Karpas-422 (cell line): Measurements from ENCODE around the gene PCNX1. TPM values are rescaled to one million over a fixed set of nuclear protein-coding genes. Genes with fewer than 3 reads are reported as not detected.
"Not testable (repeated sequence)": the region's sequence is repeated elsewhere in the genome, so short reads cannot be mapped to it uniquely, and the experiment has no call there.

Experiments
- DNase-seq: peaks from one replicate; pipeline ENCODE4 v3.0.0-alpha.2; 2015
- H2AFZ ChIP-seq: fragments of 200-600 bp; sonication (generic); 2 replicates; pipeline ENCODE4 v1.6.1; 2014; ENCODE audit warnings: antibody characterized with exemption, low read length, mixed read lengths
- H3K27ac ChIP-seq: fragments of 200-600 bp; sonication (generic); 2 replicates; pipeline ENCODE4 v1.5.1; 2014; ENCODE audit warnings: mild to moderate bottlenecking, low read length, moderate library complexity
- H3K27me3 ChIP-seq: fragments of 200-600 bp; sonication (generic); 2 replicates; pipeline ENCODE4 v1.6.1; 2014; ENCODE audit warnings: low read length, mixed read lengths
- H3K36me3 ChIP-seq: fragments of 200-600 bp; sonication (generic); 2 replicates; pipeline ENCODE4 v1.6.1; 2014; ENCODE audit warnings: low read length, mixed read lengths; ENCODE audit not compliant: insufficient read depth
- H3K4me1 ChIP-seq: fragments of 200-600 bp; sonication (generic); 2 replicates; pipeline ENCODE4 v1.6.1; 2014; ENCODE audit warnings: mild to moderate bottlenecking, low read length, mixed read lengths
- H3K4me2 ChIP-seq: fragments of 200-600 bp; sonication (generic); 2 replicates; pipeline ENCODE4 v1.6.1; 2014; ENCODE audit warnings: low read length, low read depth, mild to moderate bottlenecking; ENCODE audit not compliant: poor library complexity, severe bottlenecking
- H3K4me3 ChIP-seq: fragments of 200-600 bp; sonication (generic); 2 replicates; pipeline ENCODE4 v1.5.1; 2014; ENCODE audit warnings: mild to moderate bottlenecking, antibody characterized with exemption, low read length, mixed read lengths
- H3K79me2 ChIP-seq: fragments of 200-600 bp; sonication (generic); 2 replicates; pipeline ENCODE4 v1.6.1; 2014; ENCODE audit warnings: mild to moderate bottlenecking, low read length, mixed read lengths
- H3K9ac ChIP-seq: fragments of 200-600 bp; sonication (generic); 2 replicates; pipeline ENCODE4 v1.6.0; 2014; ENCODE audit warnings: low read length
- H3K9me2 ChIP-seq: fragments of 200-600 bp; sonication (generic), shearing (Covaris generic); replicated peaks from 2 replicates; pipeline ENCODE4 v1.6.0; 2014; ENCODE audit warnings: mild to moderate bottlenecking, low read length, moderate library complexity; ENCODE audit not compliant: insufficient read depth
- H3K9me3 ChIP-seq: fragments of 300-700, 200-600 bp; sonication (generic); 2 replicates; pipeline ENCODE4 v1.6.1; 2014; ENCODE audit warnings: low read length, mixed read lengths
- H4K20me1 ChIP-seq: fragments of 200-600 bp; sonication (generic); 2 replicates; pipeline ENCODE4 v1.6.1; 2014; ENCODE audit warnings: mild to moderate bottlenecking, antibody characterized with exemption, low read length, low read depth; ENCODE audit not compliant: insufficient read depth
- total RNA-seq: library from RNA; depleted of rRNA; stranded (reverse); fragments of >200 nt; shearing (Covaris generic); gene quantifications from 2 replicates; pipeline ENCODE4 v1.2.3, GENCODE V29; 2014; ENCODE audit warnings: low replicate concordance

PCNX1 gene
- total RNA-seq, 1 experiment from 2014 or later, result 58.7 TPM

GRCh38 chr14:71056168-71056567 lies 148.9 kb downstream of the PCNX1 start:
- Histone ChIP-seq H3K27ac (no peak overlapping the region), H3K79me2 (no peaks in the 10 kb centered on the region), H3K9ac (no peak overlapping the region), H3K4me3 (no peak overlapping the region), H3K4me2 (no peak overlapping the region), H2AFZ (no peak overlapping the region), H3K27me3 (no peaks in the 10 kb centered on the region), H4K20me1 (no peaks in the 10 kb centered on the region), H3K36me3 (peaks cover 17% of the 10 kb centered on the region; the same call in 1 of the 2 replicates), H3K9me3 (no peaks in the 10 kb centered on the region), H3K9me2 (no peaks in the 10 kb centered on the region), H3K4me1 (no peaks in the 10 kb centered on the region)
- DNase-seq, result no peak

GRCh38 chr14:71060274-71060673 lies 153.0 kb downstream of the PCNX1 start:
- no peak for DNase-seq
- Histone ChIP-seq H4K20me1 (no peaks in the 10 kb centered on the region), H3K79me2 (no peaks in the 10 kb centered on the region), H3K9me2 (no peaks in the 10 kb centered on the region), H3K9ac (no peak overlapping the region), H3K36me3 (peaks cover 23% of the 10 kb centered on the region; the same call in 1 of the 2 replicates), H3K4me3 (no peak overlapping the region), H3K27ac (no peak overlapping the region), H3K9me3 (no peaks in the 10 kb centered on the region; the same call in 1 of the 2 replicates), H3K4me1 (no peaks in the 10 kb centered on the region), H3K4me2 (no peak overlapping the region), H2AFZ (no peak overlapping the region), H3K27me3 (no peaks in the 10 kb centered on the region)

- no peak overlapping the region for H2AFZ ChIP-seq
- H3K9ac ChIP-seq, result no peak overlapping the region
- no peak overlapping the region for H3K4me2 ChIP-seq
- H4K20me1 ChIP-seq, result no peaks in the 10 kb centered on the region
- no peak for DNase-seq
- H3K79me2 ChIP-seq, result no peaks in the 10 kb centered on the region
- H3K9me2 ChIP-seq, result no peaks in the 10 kb centered on the region
- no peaks in the 10 kb centered on the region; the same call in 1 of the 2 replicates for H3K9me3 ChIP-seq
- no peak overlapping the region for H3K4me3 ChIP-seq
- H3K4me1 ChIP-seq, result no peaks in the 10 kb centered on the region
- no peaks in the 10 kb centered on the region for H3K27me3 ChIP-seq
- no peak overlapping the region for H3K27ac ChIP-seq
- H3K36me3 ChIP-seq, result peaks cover 23% of the 10 kb centered on the region; the same call in 1 of the 2 replicates
Observed at GRCh38 chr14:71060825-71061455, 153.7 kb downstream of the PCNX1 start.

- Histone ChIP-seq H2AFZ (no peak overlapping the region), H3K79me2 (no peaks in the 10 kb centered on the region), H3K27ac (no peak overlapping the region), H3K9me3 (no peaks in the 10 kb centered on the region; the same call in 1 of the 2 replicates), H3K4me2 (no peak overlapping the region), H3K4me3 (no peak overlapping the region), H3K9ac (no peak overlapping the region), H3K9me2 (no peaks in the 10 kb centered on the region), H3K27me3 (no peaks in the 10 kb centered on the region), H3K4me1 (no peaks in the 10 kb centered on the region), H3K36me3 (peaks cover 23% of the 10 kb centered on the region; the same call in 1 of the 2 replicates), H4K20me1 (no peaks in the 10 kb centered on the region)
- no peak for DNase-seq
Observed at GRCh38 chr14:71061458-71061857, 154.2 kb downstream of the PCNX1 start.

GRCh38 chr14:71062581-71063303 lies 155.5 kb downstream of the PCNX1 start:
- H3K4me2 ChIP-seq, result no peak overlapping the region
- no peak overlapping the region for H3K27ac ChIP-seq
- no peaks in the 10 kb centered on the region for H3K27me3 ChIP-seq
- H3K9ac ChIP-seq, result no peak overlapping the region
- no peaks in the 10 kb centered on the region for H4K20me1 ChIP-seq
- no peaks in the 10 kb centered on the region; the same call in 1 of the 2 replicates for H3K9me3 ChIP-seq
- peaks cover 18% of the 10 kb centered on the region; the same call in 1 of the 2 replicates for H3K36me3 ChIP-seq
- no peak overlapping the region for H3K4me3 ChIP-seq
- H3K9me2 ChIP-seq, result no peaks in the 10 kb centered on the region
- H3K79me2 ChIP-seq, result no peaks in the 10 kb centered on the region
- no peak overlapping the region for H2AFZ ChIP-seq
- H3K4me1 ChIP-seq, result no peaks in the 10 kb centered on the region
- no peak for DNase-seq

GRCh38 chr14:71063351-71063750 lies 156.1 kb downstream of the PCNX1 start:
- Histone ChIP-seq H3K79me2 (no peaks in the 10 kb centered on the region), H3K9me3 (no peaks in the 10 kb centered on the region; the same call in 1 of the 2 replicates), H3K27ac (no peak overlapping the region), H2AFZ (no peak overlapping the region), H3K4me1 (no peaks in the 10 kb centered on the region), H3K9ac (no peak overlapping the region), H3K9me2 (no peaks in the 10 kb centered on the region), H3K4me3 (no peak overlapping the region), H3K4me2 (no peak overlapping the region), H3K27me3 (no peaks in the 10 kb centered on the region), H3K36me3 (peaks cover 14% of the 10 kb centered on the region; the same call in 1 of the 2 replicates), H4K20me1 (no peaks in the 10 kb centered on the region)
- DNase-seq, result no peak

GRCh38 chr14:71064747-71065146 lies 157.5 kb downstream of the PCNX1 start:
- H3K9me2 ChIP-seq, H3K27ac ChIP-seq, H3K79me2 ChIP-seq, H3K9ac ChIP-seq, DNase-seq, H4K20me1 ChIP-seq, H3K4me2 ChIP-seq, H3K4me3 ChIP-seq, H3K4me1 ChIP-seq, H3K9me3 ChIP-seq, H2AFZ ChIP-seq, H3K27me3 ChIP-seq: not testable (repeated sequence)
- H3K36me3 ChIP-seq, result peaks cover 14% of the 10 kb centered on the region; the same call in 1 of the 2 replicates

GRCh38 chr14:71070169-71070568 lies 162.9 kb downstream of the PCNX1 start:
- Histone ChIP-seq H3K36me3 (peaks cover 6% of the 10 kb centered on the region; the same call in 1 of the 2 replicates), H3K9me3 (no peaks in the 10 kb centered on the region), H3K79me2 (no peaks in the 10 kb centered on the region), H3K27me3 (no peaks in the 10 kb centered on the region), H3K4me1 (no peaks in the 10 kb centered on the region), H3K4me3 (no peak overlapping the region), H2AFZ (no peak overlapping the region), H3K27ac (no peak overlapping the region), H3K4me2 (no peak overlapping the region), H3K9me2 (no peaks in the 10 kb centered on the region), H4K20me1 (no peaks in the 10 kb centered on the region), H3K9ac (no peak overlapping the region)
- no peak for DNase-seq
